B cell (primary cell): ENCODE measurements around the gene SPN. TPM values are rescaled to one million over a fixed set of nuclear protein-coding genes. Genes with fewer than 3 reads are reported as not detected.

Experiments used
- ATAC-seq: fragments of 200-7000 bp; cut with Tn5 transposase; one replicate; pipeline ENCODE4 v1.10.0; 2021; ENCODE audit warnings: low read depth, mild to moderate bottlenecking, moderate number of reproducible peaks, moderate library complexity
- CTCF ChIA-PET: fragments of 350-600 bp; sonication (Branson Sonifier 250); formaldehyde crosslinking; loops from one replicate; lab custom pipeline; 2021; ENCODE audit warnings: antibody characterized with exemption, inconsistent platforms; lab: Charles Lee
- POLR2A ChIA-PET: fragments of 350-600 bp; sonication (Branson Sonifier 250); formaldehyde crosslinking; loops from one replicate; lab custom pipeline; 2021; ENCODE audit warnings: antibody characterized with exemption; lab: Charles Lee
- DNase-seq: peaks from one replicate; pipeline ENCODE4 v3.0.0; 2013
- H2AFZ ChIP-seq: 2 replicates; pipeline ENCODE4 v1.6.1; 2012; ENCODE audit warnings: mild to moderate bottlenecking, low read depth, low read length; ENCODE audit not compliant: insufficient read depth, poor library complexity, severe bottlenecking
- H3K27ac ChIP-seq, 2 donors: 1 replicate in 1 of 2; 2 replicates in 1 of 2; pipeline ENCODE4 v1.5.1; 2012 to 2013; ENCODE audit warnings: low read length in 2 of 2, mild to moderate bottlenecking in 2 of 2, moderate library complexity in 1 of 2
- H3K27me3 ChIP-seq, 4 experiments: fragments of 200-600 bp in 1 of 4; sonication (generic) in 1 of 4; replicated peaks in 1 of 4; 1 replicate in 2 of 4; 2 replicates in 2 of 4; pipeline versions ENCODE4 v1.6.1 to v1.7.0; 2013 to 2016; ENCODE audit warnings: low read length in 3 of 4, mild to moderate bottlenecking in 2 of 4, mixed read lengths in 1 of 4, moderate library complexity in 1 of 4; ENCODE audit not compliant: insufficient read depth in 4 of 4, control insufficient read depth in 3 of 4; ENCODE audit errors: control extremely low read depth in 1 of 4
- H3K36me3 ChIP-seq, 2 experiments: replicated peaks in 1 of 2; 1 replicate in 1 of 2; 2 replicates in 1 of 2; pipeline versions ENCODE4 v1.6.1 to v1.7.1; 2013; ENCODE audit warnings: low read length in 1 of 2; ENCODE audit not compliant: insufficient read depth in 2 of 2, control insufficient read depth in 1 of 2; ENCODE audit errors: control extremely low read depth in 1 of 2, extremely low read depth in 1 of 2
- H3K4me1 ChIP-seq, 2 donors: fragments of 200-600 bp in 1 of 2; sonication (generic) in 1 of 2; 1 replicate in 1 of 2; 2 replicates in 1 of 2; pipeline versions ENCODE4 v1.5.1 to v1.6.1; 2013 to 2017; ENCODE audit warnings: low read length in 2 of 2; ENCODE audit not compliant: control insufficient read depth in 2 of 2, insufficient read depth in 2 of 2
- H3K4me2 ChIP-seq: replicated peaks from 2 replicates; pipeline ENCODE3; 2012; ENCODE audit warnings: mild to moderate bottlenecking, low read depth, low read length; ENCODE audit not compliant: poor library complexity, severe bottlenecking
- H3K4me3 ChIP-seq, 5 experiments: fragments of 200-600 bp in 1 of 5; sonication (generic) in 1 of 5; 1 replicate in 3 of 5; 2 replicates in 2 of 5; pipeline versions ENCODE4 v1.5.1 to v1.7.0; 2011 to 2016; ENCODE audit warnings: low read length in 4 of 5, mild to moderate bottlenecking in 4 of 5, low read depth in 2 of 5, control low read depth in 1 of 5, moderate library complexity in 1 of 5; ENCODE audit not compliant: insufficient read depth in 1 of 5; ENCODE audit errors: control extremely low read depth in 1 of 5, extremely low read depth in 1 of 5
- H3K79me2 ChIP-seq: fragments of 200-600 bp; sonication (generic); one replicate; pipeline ENCODE4 v1.6.0; 2016; ENCODE audit warnings: low read length; ENCODE audit not compliant: control insufficient read depth, insufficient read depth
- H3K9ac ChIP-seq: fragments of 200-600 bp; sonication (generic); 2 replicates; pipeline ENCODE4 v1.6.1; 2017; ENCODE audit warnings: mild to moderate bottlenecking, low read length, moderate library complexity
- H3K9me3 ChIP-seq, 3 donors: one replicate each; pipeline versions ENCODE4 v1.6.1 to v1.7.1; 2013; ENCODE audit warnings: low read length in 2 of 3; ENCODE audit not compliant: control insufficient read depth in 2 of 3, insufficient read depth in 1 of 3; ENCODE audit errors: control extremely low read depth in 1 of 3
- H4K20me1 ChIP-seq: 2 replicates; pipeline ENCODE4 v1.6.0; 2012; ENCODE audit warnings: mild to moderate bottlenecking, low read length; ENCODE audit not compliant: insufficient read depth, control insufficient read depth, poor library complexity, severe bottlenecking
- H3K27ac Mint-ChIP-seq: one replicate; pipeline ENCODE4 v1.8.0; 2021; ENCODE audit warnings: mixed read lengths
- H3K27me3 Mint-ChIP-seq: one replicate; pipeline ENCODE4 v1.8.0; 2021; ENCODE audit warnings: mixed read lengths
- H3K4me1 Mint-ChIP-seq: one replicate; pipeline ENCODE4 v1.8.0; 2021; ENCODE audit warnings: mixed read lengths
- H3K4me3 Mint-ChIP-seq: one replicate; pipeline ENCODE4 v1.8.0; 2021; ENCODE audit warnings: mixed read lengths
- H3K9me3 Mint-ChIP-seq: one replicate; pipeline ENCODE4 v1.8.0; 2022; ENCODE audit warnings: mixed read lengths; ENCODE audit not compliant: insufficient read depth
- EZH2 ChIP-seq: IDR thresholded peaks from 2 replicates; pipeline ENCODE4 v1.6.1; 2012; ENCODE audit warnings: borderline replicate concordance, low read depth, mild to moderate bottlenecking, moderate library complexity, low read length; ENCODE audit not compliant: insufficient read depth, poor library complexity, severe bottlenecking
- WGBS: methylation state at CpG from one replicate; pipeline ENCODE4 v1.1.5; 2013; ENCODE audit warnings: missing lambda C conversion rate; ENCODE audit not compliant: insufficient coverage; 5-methylcytosine and 5-hydroxymethylcytosine counted together
- intact Hi-C: fragments of 100-400 bp; cut with micrococcal nuclease; formaldehyde crosslinking; loops from one replicate; pipeline ENCODE4 v1.10.0; 2022
- polyA plus RNA-seq: library from polyadenylated mRNA; depleted of rRNA; stranded (reverse); fragments of >200 nt; gene quantifications from 2 replicates; pipeline ENCODE4 v1.2.3, GENCODE V29; 2012
- total RNA-seq, 2 donors: library from RNA; stranded (reverse); fragments of 120-200 nt in 1 of 2; gene quantifications; 1 replicate in 1 of 2; 2 replicates in 1 of 2; pipeline versions ENCODE4 v1.2.3 to v1.2.4, GENCODE V29; 2013 to 2022
- TF ChIP-seq, protein P1 (sequence below): fragments of 200-600 bp; IDR thresholded peaks from one replicate; pipeline ENCODE4 v1.8.0; 2022; ENCODE audit warnings: antibody characterized with exemption, mild to moderate bottlenecking

Gene SPN
- total and polyA plus RNA-seq, 2 donors (not counting 1 experiment from before 2014, with no cell fraction given): 1.1 to 1.9 TPM

DNA sequence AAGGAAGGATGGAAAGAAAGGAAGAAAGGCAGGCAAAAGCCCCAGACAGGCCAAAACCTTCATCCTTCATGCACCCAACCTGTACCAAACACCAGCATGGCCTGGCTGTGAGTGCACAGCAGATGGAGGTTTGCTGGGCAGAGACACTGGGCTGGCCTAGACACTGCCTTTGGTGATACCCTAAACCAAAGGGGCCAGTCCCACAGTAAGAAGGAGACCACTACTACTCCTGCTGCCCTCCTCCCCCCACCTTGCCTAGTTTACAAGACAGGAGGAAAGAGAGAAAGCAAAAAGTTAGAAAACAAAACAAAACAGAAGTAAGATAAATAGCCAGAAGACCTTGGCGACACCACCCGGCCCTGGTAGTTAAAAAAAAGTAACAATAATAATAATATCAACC is 35.0 kb downstream of the SPN start:
- Histone ChIP-seq H3K9ac (no peak overlapping the region), H3K27ac (no peak overlapping the region), H3K36me3 (no peaks in the 10 kb centered on the region), H4K20me1 (no peaks in the 10 kb centered on the region), H3K4me2 (no peak overlapping the region), H3K4me3 (no peak overlapping the region), H3K9me3 (peaks cover 0 to 38% (median 10%) of the 10 kb centered on the region in 3 donors), H3K79me2 (no peaks in the 10 kb centered on the region), H2AFZ (no peak overlapping the region), H3K27me3 (no peaks in the 10 kb centered on the region), H3K4me1 (peaks cover 19 to 29% of the 10 kb centered on the region in 2 donors)
- intact Hi-C loops: loop anchor here (10.0 kb wide), 1 partner anchor 207 kb away; the partner anchor contains the start of gene ASPHD1
- ATAC-seq: no peak
- no CpG with 5 or more reads among the region's 2 CpGs for WGBS
- Mint-ChIP-seq H3K9me3 (peaks cover 3% of the 10 kb centered on the region), H3K4me1 (peaks cover 25% of the 10 kb centered on the region), H3K27me3 (no peaks in the 10 kb centered on the region), H3K4me3 (no peak overlapping the region), H3K27ac (no peak overlapping the region)
- TF ChIP-seq, protein P1, sequence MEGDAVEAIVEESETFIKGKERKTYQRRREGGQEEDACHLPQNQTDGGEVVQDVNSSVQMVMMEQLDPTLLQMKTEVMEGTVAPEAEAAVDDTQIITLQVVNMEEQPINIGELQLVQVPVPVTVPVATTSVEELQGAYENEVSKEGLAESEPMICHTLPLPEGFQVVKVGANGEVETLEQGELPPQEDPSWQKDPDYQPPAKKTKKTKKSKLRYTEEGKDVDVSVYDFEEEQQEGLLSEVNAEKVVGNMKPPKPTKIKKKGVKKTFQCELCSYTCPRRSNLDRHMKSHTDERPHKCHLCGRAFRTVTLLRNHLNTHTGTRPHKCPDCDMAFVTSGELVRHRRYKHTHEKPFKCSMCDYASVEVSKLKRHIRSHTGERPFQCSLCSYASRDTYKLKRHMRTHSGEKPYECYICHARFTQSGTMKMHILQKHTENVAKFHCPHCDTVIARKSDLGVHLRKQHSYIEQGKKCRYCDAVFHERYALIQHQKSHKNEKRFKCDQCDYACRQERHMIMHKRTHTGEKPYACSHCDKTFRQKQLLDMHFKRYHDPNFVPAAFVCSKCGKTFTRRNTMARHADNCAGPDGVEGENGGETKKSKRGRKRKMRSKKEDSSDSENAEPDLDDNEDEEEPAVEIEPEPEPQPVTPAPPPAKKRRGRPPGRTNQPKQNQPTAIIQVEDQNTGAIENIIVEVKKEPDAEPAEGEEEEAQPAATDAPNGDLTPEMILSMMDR: no peak
- TF ChIP-seq EZH2: no peak
- ChIA-PET CTCF (interaction anchor here (1.6 to 6.1 kb wide), 6 partner anchors 21 to 310 kb away, joined by 4 to 100 read pairs (median 23); partner anchors contain the start of genes MVP and PAGR1), POLR2A (interaction anchor here (0.6 to 0.7 kb wide), 2 partner anchors 105 to 544 kb away, joined by 3 to 4 read pairs; no protein-coding TSS in a partner anchor)
- DNase-seq: no peak

DNA sequence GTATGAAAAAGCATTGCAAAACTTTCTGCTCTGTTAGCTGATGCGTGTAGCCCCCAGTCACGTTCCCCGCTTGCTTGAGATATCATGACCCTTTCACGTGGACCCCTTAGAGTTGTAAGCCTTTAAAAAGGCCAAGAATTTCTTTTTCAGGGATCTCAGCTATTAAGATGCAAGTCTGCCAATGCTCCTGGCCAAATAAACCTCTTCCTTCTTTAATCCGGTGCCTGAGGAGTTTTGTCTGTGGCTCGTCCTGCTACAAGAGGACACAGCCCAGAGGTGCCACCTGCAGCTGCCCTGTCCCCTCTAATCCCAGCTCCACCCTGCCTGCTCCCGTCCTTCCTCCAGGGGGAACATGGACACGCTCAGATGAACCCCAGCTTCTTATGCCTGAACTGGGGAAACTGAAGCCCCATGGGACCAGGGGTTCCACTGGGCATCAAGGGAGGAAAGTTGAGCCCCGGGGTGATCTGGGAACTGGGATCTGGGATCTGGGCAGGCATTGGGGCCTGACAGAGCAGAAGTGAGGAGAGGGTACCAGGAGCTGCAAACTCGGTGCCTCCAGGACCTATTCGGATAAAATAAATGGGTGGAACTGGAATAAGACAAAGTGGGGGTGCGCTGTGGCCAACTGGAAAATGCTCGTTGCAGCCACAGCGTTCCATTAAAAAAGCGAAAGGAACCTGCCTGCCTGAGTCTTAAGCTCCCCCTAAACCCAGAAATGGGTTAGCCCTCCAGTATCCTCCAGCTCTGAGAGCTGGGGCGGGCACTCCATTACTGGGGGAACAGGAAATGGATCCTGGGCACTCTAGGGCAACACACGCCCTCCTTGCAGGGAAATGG is 35.7 kb downstream of the SPN start:
- H3K4me2 ChIP-seq: no peak overlapping the region
- ChIA-PET POLR2A (interaction anchor here (0.5 kb wide), 1 partner anchor 1206 kb away, joined by 4 read pairs; no protein-coding TSS in a partner anchor), CTCF (interaction anchor here (0.6 to 6.1 kb wide), 20 partner anchors 8 to 320 kb away, joined by 3 to 100 read pairs (median 9); partner anchors contain the start of genes KCTD13, KIF22, MAZ and MVP)
- no peak overlapping the region for H3K4me3 ChIP-seq
- 92% methylated on average over 16 of the region's 17 CpGs for WGBS
- intact Hi-C loops: loop anchor here (10.0 kb wide), 1 partner anchor 206 kb away; the partner anchor contains the start of gene ASPHD1
- H3K9me3 Mint-ChIP-seq: peaks cover 3% of the 10 kb centered on the region
- DNase-seq: no peak
- H3K36me3 ChIP-seq: no peaks in the 10 kb centered on the region
- H3K27me3 Mint-ChIP-seq: no peaks in the 10 kb centered on the region
- H3K27me3 ChIP-seq: no peaks in the 10 kb centered on the region
- TF ChIP-seq, protein P1: no peak
- TF ChIP-seq EZH2: no peak
- no peak overlapping the region for H3K27ac Mint-ChIP-seq
- peaks cover 0 to 38% (median 10%) of the 10 kb centered on the region in 3 donors for H3K9me3 ChIP-seq
- H3K79me2 ChIP-seq: no peaks in the 10 kb centered on the region
- H3K4me3 Mint-ChIP-seq: no peak overlapping the region
- no peak overlapping the region for H3K9ac ChIP-seq
- no peak overlapping the region for H3K27ac ChIP-seq
- no peak overlapping the region for H2AFZ ChIP-seq
- H4K20me1 ChIP-seq: no peaks in the 10 kb centered on the region
- peaks cover 24 to 35% of the 10 kb centered on the region in 2 donors for H3K4me1 ChIP-seq
- peaks cover 27% of the 10 kb centered on the region for H3K4me1 Mint-ChIP-seq
- no peak for ATAC-seq
